Urinary bladder (tissue), 2 donors: Measurements from ENCODE around the gene ZNF350. TPM values are rescaled to one million over a fixed set of nuclear protein-coding genes. Genes with fewer than 3 reads are reported as not detected.

Experiments used
- polyA plus RNA-seq: library from polyadenylated mRNA; stranded (reverse); fragments of 200-250 nt; gene quantifications from one replicate; pipeline ENCODE4 v1.2.3, GENCODE V29; 2013
- total RNA-seq: library from RNA; depleted of rRNA; stranded (reverse); fragments of >200 nt; gene quantifications from one replicate; pipeline ENCODE4 v1.2.3, GENCODE V29; 2014
- donor health status: healthy.

ZNF350 gene
- total and polyA plus RNA-seq, 2 donors: 9.0 to 19.7 TPM

Other genes starting within 250 kb of the ZNF350 start
- gene FPR1, start 235.0 kb downstream of the ZNF350 start, total RNA-seq: 7.1 TPM
- 15.7 TPM for gene FPR1, start 235.0 kb downstream of the ZNF350 start, polyA plus RNA-seq
- gene FPR2, start 225.7 kb downstream of the ZNF350 start, total RNA-seq: 1.0 TPM
- 4.9 TPM for gene FPR2, start 225.7 kb downstream of the ZNF350 start, polyA plus RNA-seq
- gene FPR3, start 191.7 kb downstream of the ZNF350 start, total RNA-seq: 1.0 TPM
- 5.8 TPM for gene FPR3, start 191.7 kb downstream of the ZNF350 start, polyA plus RNA-seq
- gene ZNF577, start 98.9 kb downstream of the ZNF350 start, total RNA-seq: 26.8 TPM
- 17.2 TPM for gene ZNF577, start 98.9 kb downstream of the ZNF350 start, polyA plus RNA-seq
- gene ZNF649, start 81.8 kb downstream of the ZNF350 start, total RNA-seq: 16.6 TPM
- 12.4 TPM for gene ZNF649, start 81.8 kb downstream of the ZNF350 start, polyA plus RNA-seq
- gene ZNF613, start 59.4 kb downstream of the ZNF350 start, total RNA-seq: 11.3 TPM
- 4.3 TPM for gene ZNF613, start 59.4 kb downstream of the ZNF350 start, polyA plus RNA-seq
- 28.3 TPM for gene ZNF615, start 21.4 kb upstream of the ZNF350 start, total RNA-seq
- gene ZNF615, start 21.4 kb upstream of the ZNF350 start, polyA plus RNA-seq: 8.1 TPM
- 21.1 TPM for gene ZNF614, start 41.5 kb upstream of the ZNF350 start, total RNA-seq
- 6.5 TPM for gene ZNF614, start 41.5 kb upstream of the ZNF350 start, polyA plus RNA-seq
- 28.6 TPM for gene ZNF432, start 62.0 kb upstream of the ZNF350 start, total RNA-seq
- 5.7 TPM for gene ZNF432, start 62.0 kb upstream of the ZNF350 start, polyA plus RNA-seq
- 62.0 TPM for gene ZNF841, start 108.9 kb upstream of the ZNF350 start, total RNA-seq
- gene ZNF841, start 108.9 kb upstream of the ZNF350 start, polyA plus RNA-seq: 7.0 TPM
- gene ZNF616, start 153.1 kb upstream of the ZNF350 start, total RNA-seq: 26.1 TPM
- 4.9 TPM for gene ZNF616, start 153.1 kb upstream of the ZNF350 start, polyA plus RNA-seq
- 27.8 TPM for gene ZNF836, start 184.8 kb upstream of the ZNF350 start, total RNA-seq
- 6.7 TPM for gene ZNF836, start 184.8 kb upstream of the ZNF350 start, polyA plus RNA-seq
- gene PPP2R1A, start 203.2 kb upstream of the ZNF350 start, total RNA-seq: 93.6 TPM
- 182 TPM for gene PPP2R1A, start 203.2 kb upstream of the ZNF350 start, polyA plus RNA-seq